ENCODE data around the gene BEST1.
"Not testable (repeated sequence)": the region's sequence is repeated elsewhere in the genome, so short reads cannot be mapped to it uniquely, and the experiment has no call there.

The BEST1 gene

GRCh38 chr11:61963016-61963281 lies 12.8 kb downstream of the BEST1 start:
- no peak overlapping the region for H3K4me3 ChIP-seq (ENCODE audit: low read depth, low read length)
- in situ Hi-C loops (cut with HindIII; ENCODE audit: low sequenced_read_pairs) = no loop called here
- no peak for TF ChIP-seq CTCF (IDR thresholded peaks at IDR 0.05; ENCODE audit: low read depth, low read length)
- DNase-seq (ENCODE audit: low read depth, low spot score) = no peak

GRCh38 chr11:61963282-61964057 lies 13.3 kb downstream of the BEST1 start:
- DNase-seq (ENCODE audit: low read depth, low spot score) = no peak
- no peak for TF ChIP-seq CTCF (IDR thresholded peaks at IDR 0.05; ENCODE audit: low read depth, low read length)
- no peak overlapping the region for H3K4me3 ChIP-seq (ENCODE audit: low read depth, low read length)
- in situ Hi-C loops (cut with HindIII; ENCODE audit: low sequenced_read_pairs) = no loop called here

- no peak overlapping the region for H3K4me3 ChIP-seq (ENCODE audit: low read depth, low read length)
- no peak for TF ChIP-seq CTCF (IDR thresholded peaks at IDR 0.05; ENCODE audit: low read depth, low read length)
- no peak for DNase-seq (ENCODE audit: low read depth, low spot score)
- in situ Hi-C loops (cut with HindIII; ENCODE audit: low sequenced_read_pairs) = no loop called here
Observed at GRCh38 chr11:61964058-61964665, 14.0 kb downstream of the BEST1 start.

- H3K4me3 ChIP-seq (ENCODE audit: low read depth, low read length) = peak overlapping the region; percentile 100
- DNase-seq (ENCODE audit: low read depth, low spot score); in situ Hi-C loops (cut with HindIII; ENCODE audit: low sequenced_read_pairs): not testable (repeated sequence)
Observed at GRCh38 chr11:61964666-61965271, 14.6 kb downstream of the BEST1 start.

- in situ Hi-C loops (cut with HindIII; ENCODE audit: low sequenced_read_pairs) = no loop called here
- TF ChIP-seq CTCF (IDR thresholded peaks at IDR 0.05; ENCODE audit: low read depth, low read length) = no peak
- DNase-seq (ENCODE audit: low read depth, low spot score) = peak; percentile 30
- H3K4me3 ChIP-seq (ENCODE audit: low read depth, low read length) = peak overlapping the region; percentile 100
Observed at GRCh38 chr11:61966734-61967115, 16.6 kb downstream of the BEST1 start.

- TF ChIP-seq CTCF (IDR thresholded peaks at IDR 0.05; ENCODE audit: low read depth, low read length) = no peak
- in situ Hi-C loops (cut with HindIII; ENCODE audit: low sequenced_read_pairs) = no loop called here
- DNase-seq (ENCODE audit: low read depth, low spot score) = peak; percentile 89
- H3K4me3 ChIP-seq (ENCODE audit: low read depth, low read length) = peak within 1 kb of the TSS; percentile 100
Observed at GRCh38 chr11:61967116-61967923, 17.2 kb downstream of the BEST1 start, which contains the start of gene FTH1. FTH1 (minus strand) TSS chr11:61967634; CDS start chr11:61967425, 209 bp downstream.

Measured in astrocyte of the spinal cord (primary cell).